GM12878 (cell line): ENCODE measurements around the gene LANCL1. TPM values are rescaled to one million over a fixed set of nuclear protein-coding genes. Genes with fewer than 3 reads are reported as not detected.

Source experiments
- ATAC-seq: fragments of 200-7000 bp; cut with Tn5 transposase; 3 replicates; pipeline ENCODE4 v1.9.1; 2020; ENCODE audit warnings: mild to moderate bottlenecking, moderate library complexity
- BruUV-seq: library from RNA; stranded (reverse); fragments of 400-500 nt; replicated peaks from 2 replicates; lab custom pipeline; 2021; lab: Mats Ljungman, UMichigan
- CTCF ChIA-PET: fragments of 300-600 bp; sonication (Branson Sonifier 250); formaldehyde crosslinking; extraction: SDS; loops from one replicate; lab custom pipeline; 2021; ENCODE audit warnings: inconsistent platforms; lab: Yijun Ruan, JAX
- POLR2A ChIA-PET: fragments of 350-600 bp; formaldehyde crosslinking; extraction: SDS; loops from one replicate; lab custom pipeline; 2021; ENCODE audit warnings: inconsistent platforms; lab: Charles Lee
- RAD21 ChIA-PET: fragments of 300-600 bp; sonication (Branson Sonifier 250); formaldehyde crosslinking; loops from one replicate; lab custom pipeline; 2023; ENCODE audit warnings: antibody characterized with exemption; ENCODE audit not compliant: unreplicated experiment; lab: Charles Lee
- SMC1A ChIA-PET: fragments of 300-600 bp; sonication (Branson Sonifier 250); formaldehyde crosslinking; loops from one replicate; lab custom pipeline; 2023; ENCODE audit not compliant: unreplicated experiment, uncharacterized antibody; lab: Charles Lee
- DNase-seq: peaks from one replicate; pipeline ENCODE4 v3.0.0-alpha.2; 2011; ENCODE audit warnings: low read depth, low spot score
- FAIRE-seq: peaks from 3 replicates; lab custom pipeline; 2011; peaks lifted over from hg19 to GRCh38; lab: Jason Lieb, UNC
- H2AFZ ChIP-seq: 2 replicates; pipeline ENCODE4 v1.6.0; 2011; ENCODE audit warnings: low read depth, low read length, control low read depth; ENCODE audit not compliant: control insufficient read depth
- H3K27ac ChIP-seq: 2 replicates; pipeline ENCODE4 v1.5.1; 2011; ENCODE audit warnings: control low read depth; ENCODE audit not compliant: control insufficient read depth, insufficient read depth
- H3K27me3 ChIP-seq, 2 experiments: replicated peaks in 1 of 2; 2 replicates each; pipeline versions ENCODE4 v1.6.0 to v1.6.1; 2011; ENCODE audit warnings: low read length in 1 of 2; ENCODE audit not compliant: control insufficient read depth in 2 of 2, insufficient read depth in 2 of 2
- H3K36me3 ChIP-seq, 2 experiments: 2 replicates each; pipeline ENCODE4 v1.5.1; 2011; ENCODE audit warnings: low read length in 1 of 2; ENCODE audit not compliant: control insufficient read depth in 2 of 2, insufficient read depth in 2 of 2
- H3K4me1 ChIP-seq: 2 replicates; pipeline ENCODE4 v1.6.1; 2011; ENCODE audit warnings: mild to moderate bottlenecking, low read length, moderate library complexity, mixed read lengths; ENCODE audit not compliant: control insufficient read depth, insufficient read depth
- H3K4me2 ChIP-seq: 2 replicates; pipeline ENCODE4 v1.6.0; 2011; ENCODE audit warnings: control low read depth; ENCODE audit not compliant: control insufficient read depth, insufficient read depth
- H3K4me3 ChIP-seq: fragments of 200-600 bp; sonication (generic); 2 replicates; pipeline ENCODE4 v1.5.1; 2016
- H3K79me2 ChIP-seq: 2 replicates; pipeline ENCODE4 v1.6.0; 2011; ENCODE audit warnings: low read length; ENCODE audit not compliant: control insufficient read depth, insufficient read depth
- H3K9ac ChIP-seq: 2 replicates; pipeline ENCODE4 v1.8.0; 2011; ENCODE audit warnings: low read length, control low read depth, mixed read lengths; ENCODE audit not compliant: control insufficient read depth, insufficient read depth
- H3K9me3 ChIP-seq: replicated peaks from 3 replicates; pipeline ENCODE4 v1.5.1; 2011; ENCODE audit warnings: mild to moderate bottlenecking, low read length; ENCODE audit not compliant: control insufficient read depth, insufficient read depth
- H4K20me1 ChIP-seq: 2 replicates; pipeline ENCODE4 v1.6.0; 2011; ENCODE audit not compliant: control insufficient read depth, insufficient read depth
- BCLAF1 ChIP-seq: fragments of 450-650 bp; IDR thresholded peaks from 2 replicates; pipeline ENCODE4 v1.6.1; 2017; ENCODE audit warnings: antibody characterized with exemption, mild to moderate bottlenecking, moderate library complexity
- CREB1 ChIP-seq: IDR thresholded peaks from 2 replicates; pipeline ENCODE4 v1.6.1; 2012; ENCODE audit warnings: low read depth, mild to moderate bottlenecking, inconsistent platforms
- E2F4 ChIP-seq: IDR thresholded peaks from 2 replicates; pipeline ENCODE4 v1.6.1; 2012; ENCODE audit warnings: low read depth, low read length, improper control_type of control experiment
- ETV6 ChIP-seq, 2 experiments: fragments of 450-650 bp in 1 of 2; IDR thresholded peaks in 1 of 2; conservative IDR thresholded peaks in 1 of 2; 2 replicates each; pipeline ENCODE4 v1.6.1; 2014; ENCODE audit warnings: antibody characterized with exemption in 1 of 2, borderline replicate concordance in 1 of 2, low read depth in 1 of 2, mild to moderate bottlenecking in 1 of 2, moderate library complexity in 1 of 2
- NFYA ChIP-seq: IDR thresholded peaks from 2 replicates; pipeline ENCODE4 v1.6.1; 2011; ENCODE audit warnings: low read depth, mild to moderate bottlenecking, low read length, improper control_type of control experiment, borderline replicate concordance
- NR2C2 ChIP-seq: IDR thresholded peaks from 2 replicates; pipeline ENCODE4 v1.6.1; 2011; ENCODE audit warnings: borderline replicate concordance, low read depth; ENCODE audit not compliant: control insufficient read depth, insufficient read length
- RBBP5 ChIP-seq: fragments of 200-600 bp; sonication (generic); conservative IDR thresholded peaks from 2 replicates; pipeline ENCODE4 v1.6.1; 2016
- SREBF1 ChIP-seq: IDR thresholded peaks from 2 replicates; pipeline ENCODE4 v1.6.1; 2012; ENCODE audit warnings: mild to moderate bottlenecking, low read length
- STAT3 ChIP-seq: IDR thresholded peaks from 2 replicates; pipeline ENCODE4 v1.6.1; 2011; ENCODE audit warnings: low read depth, low read length, improper control_type of control experiment
- ZBED1 ChIP-seq: IDR thresholded peaks from 2 replicates; pipeline ENCODE4 v1.6.1; 2016; ENCODE audit warnings: borderline replicate concordance
- ZNF592 ChIP-seq: fragments of 450-650 bp; IDR thresholded peaks from 2 replicates; pipeline ENCODE4 v1.6.1; 2017; ENCODE audit warnings: mild to moderate bottlenecking, moderate library complexity
- ZNF687 ChIP-seq: fragments of 450-650 bp; IDR thresholded peaks from 2 replicates; pipeline ENCODE4 v1.6.1; 2017; ENCODE audit warnings: mild to moderate bottlenecking, moderate library complexity
- WGBS: methylation state at CpG from one replicate; pipeline ENCODE4 v1.1.6; 2016; ENCODE audit warnings: low lambda C conversion rate; ENCODE audit not compliant: insufficient replicate concordance, insufficient coverage; ENCODE audit errors: missing lambda C conversion rate; 5-methylcytosine and 5-hydroxymethylcytosine counted together
- in situ Hi-C: fragments of 300-500 bp; cut with MboI; formaldehyde crosslinking; loops from 9 replicates; pipeline ENCODE4 v1.14.3; 2018; ENCODE audit warnings: mixed read lengths
- intact Hi-C: fragments of 100-400 bp; cut with micrococcal nuclease; formaldehyde crosslinking; loops from one replicate; pipeline ENCODE4 v1.14.2; 2022; ENCODE audit not compliant: unreplicated experiment
- polyA plus RNA-seq, 11 experiments: library from polyadenylated mRNA; depleted of rRNA in 4 of 11; unstranded in 6 of 11; stranded (reverse) in 5 of 11; fragments of >200 nt; fragmentation: Nextera tagmentation in 4 of 11; fragmentation: Illumina TruSeq in 1 of 11; extraction: Ambion mirVana in 4 of 11; extraction: Trizol in 1 of 11; gene quantifications; 1 replicate in 1 of 11; 2 replicates in 10 of 11; pipeline versions ENCODE4 v1.2.1 to v1.2.3, GENCODE V29; 2011 to 2016; ENCODE audit warnings: inconsistent platforms in 2 of 11, missing spikeins in 2 of 11, low read depth in 1 of 11
- total RNA-seq, 4 experiments: library from RNA; depleted of rRNA in 3 of 4; stranded (reverse); fragments of >200 nt in 3 of 4; fragmentation: Illumina TruSeq in 1 of 4; extraction: Trizol in 1 of 4; gene quantifications; 2 replicates each; pipeline versions ENCODE4 v1.2.1 to v1.2.3, GENCODE V29; 2013 to 2021

LANCL1 gene
- total and polyA plus RNA-seq, 10 of the 15 experiments (the other 5 are each of a cell fraction or from before 2014, with no cell fraction given), result 13.6 to 79.1 (median 26.9) TPM

GRCh38 chr2:210452194-210452593, 24.4 kb downstream of the LANCL1 start:
- H3K4me1 ChIP-seq, result no peaks in the 10 kb centered on the region
- RAD21 ChIA-PET, result no interaction called here
- intact Hi-C loops, result no loop called here
- FAIRE-seq, result no peak
- no peak for DNase-seq
- no peaks in the 10 kb centered on the region; the same call in 2 of the 3 replicates for H3K9me3 ChIP-seq
- no peak overlapping the region for H3K4me2 ChIP-seq
- no peaks in the 10 kb centered on the region for H3K79me2 ChIP-seq
- H3K27ac ChIP-seq, result no peak overlapping the region
- H4K20me1 ChIP-seq, result no peaks in the 10 kb centered on the region
- POLR2A ChIA-PET, result no interaction called here
- in situ Hi-C loops, result no loop called here
- no peak for ATAC-seq
- H3K27me3 ChIP-seq, result no peaks in the 10 kb centered on the region
- no peak overlapping the region for H3K4me3 ChIP-seq
- H3K9ac ChIP-seq, result no peak overlapping the region
- SMC1A ChIA-PET, result no interaction called here
- no TSS peak for BruUV-seq
- peaks cover 0 to 12% of the 10 kb centered on the region in 2 experiments; a peak in 3 of 4 replicates for H3K36me3 ChIP-seq
- CTCF ChIA-PET, result no interaction called here
- 100% methylated on average over 2 of the region's 2 CpGs for WGBS
- no peak overlapping the region for H2AFZ ChIP-seq
- TF ChIP-seq E2F4, result no peak
- TF ChIP-seq ZNF592, result no peak
- TF ChIP-seq BCLAF1, result no peak
- TF ChIP-seq ZBED1, result no peak
- TF ChIP-seq SREBF1, result no peak
- no peak for TF ChIP-seq STAT3
- no peak for TF ChIP-seq ZNF687
- TF ChIP-seq CREB1, result no peak
- no peak for TF ChIP-seq NR2C2
- TF ChIP-seq NFYA, result no peak
- TF ChIP-seq ETV6 (conservative IDR thresholded peaks at IDR 0.05 in 1 of 2, IDR thresholded peaks at IDR 0.05 in 1 of 2; ENCODE audit: borderline replicate concordance in 1 of 2, low read depth in 1 of 2), result no peak
- TF ChIP-seq RBBP5, result no peak
